Measurements from ENCODE around the gene IFT88. TPM values are rescaled to one million over a fixed set of nuclear protein-coding genes. Genes with fewer than 3 reads are reported as not detected.

The IFT88 gene
- total and polyA plus RNA-seq, 8 donors = 2.3 to 68.3 (median 6.7) TPM

DNA sequence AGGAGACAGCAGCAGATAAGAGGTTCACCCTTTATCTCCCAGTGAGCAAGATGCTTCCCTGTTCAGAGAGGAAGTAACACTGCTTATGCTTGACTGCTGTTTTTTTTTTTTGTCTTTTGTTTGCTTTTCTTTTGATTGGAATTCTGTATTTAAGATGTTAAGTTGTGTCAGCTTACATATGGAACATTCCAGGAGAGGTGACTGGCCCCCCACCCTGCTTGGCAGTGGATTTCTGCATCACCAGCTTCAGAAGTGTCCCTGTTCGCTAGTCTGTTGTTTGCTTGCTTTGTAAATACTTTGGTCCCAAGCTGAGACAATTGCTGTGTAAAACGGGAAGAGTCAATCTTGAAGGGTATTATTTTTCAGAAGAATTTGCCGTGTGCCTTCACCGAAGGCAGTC lies 43.0 kb downstream of the IFT88 start:
- no peak for TF ChIP-seq POLR2A (IDR thresholded peaks at IDR 0.05)
- TF ChIP-seq CTCF (IDR thresholded peaks at IDR 0.05) = no peak
- no peak for TF ChIP-seq EP300 (IDR thresholded peaks at IDR 0.05)
- no peak for TF ChIP-seq POLR2AphosphoS5 (IDR thresholded peaks at IDR 0.05)
- Histone ChIP-seq H3K36me3 (peaks cover 14 to 37% (median 33%) of the 10 kb centered on the region in 4 donors), H3K4me3 (no peak overlapping the region), H3K4me1 (no peaks in the 10 kb centered on the region), H3K27me3 (no peaks in the 10 kb centered on the region), H3K9me3 (no peaks in the 10 kb centered on the region), H3K27ac (no peak overlapping the region)
- no peak for DNase-seq
- intact Hi-C loops (cut with DNase I; ENCODE audit: low total_unique reads) = no loop called here
- 77 to 87% (median 83%) methylated on average over 4 of the region's 4 CpGs for WGBS, 5 donors

DNA sequence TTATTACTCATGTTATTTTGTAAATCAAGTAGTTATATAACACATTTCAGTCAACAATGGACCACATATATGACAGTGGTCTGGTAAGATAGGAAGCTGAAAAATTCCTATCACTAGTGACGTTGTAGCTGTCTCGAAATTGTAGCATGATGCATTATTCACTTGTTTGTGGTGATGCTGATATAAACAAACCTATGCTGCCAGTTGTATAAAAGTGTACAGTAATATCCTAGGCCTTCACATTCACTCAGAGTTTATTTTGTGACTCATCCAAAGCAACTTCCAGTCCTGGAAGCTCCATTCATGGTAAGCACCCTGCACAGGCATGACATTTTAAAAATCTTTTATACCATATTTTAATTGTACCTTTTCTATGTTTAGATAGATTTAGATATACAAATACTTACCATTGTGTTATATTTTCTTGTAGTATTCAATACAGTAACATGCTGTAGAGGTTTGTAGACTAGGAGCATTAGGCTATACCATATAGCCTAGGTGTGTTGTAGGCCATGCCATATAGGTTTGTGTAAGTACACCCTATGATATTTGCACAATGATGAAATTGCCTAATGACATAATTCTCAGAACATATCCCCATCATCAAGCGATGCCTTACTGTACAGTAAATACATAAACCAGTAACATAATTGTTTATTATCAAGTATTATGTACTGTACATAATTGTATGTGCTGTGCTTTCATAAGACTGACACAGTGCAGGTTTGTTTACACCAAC lies 49.3 kb downstream of the IFT88 start:
- intact Hi-C loops (cut with DNase I; ENCODE audit: low total_unique reads) = no loop called here
- no peak overlapping the region for H3K4me3 ChIP-seq
- no peaks in the 10 kb centered on the region for H3K9me3 ChIP-seq
- TF ChIP-seq EP300 (IDR thresholded peaks at IDR 0.05) = no peak
- no peak for TF ChIP-seq POLR2AphosphoS5 (IDR thresholded peaks at IDR 0.05)
- no peaks in the 10 kb centered on the region for H3K4me1 ChIP-seq
- WGBS, 5 donors = 83 to 94% (median 91%) methylated on average over 3 of the region's 3 CpGs
- H3K27me3 ChIP-seq = no peaks in the 10 kb centered on the region
- peaks cover 0 to 36% (median 16%) of the 10 kb centered on the region in 4 donors for H3K36me3 ChIP-seq
- no peak for DNase-seq
- H3K27ac ChIP-seq = no peak overlapping the region

DNA sequence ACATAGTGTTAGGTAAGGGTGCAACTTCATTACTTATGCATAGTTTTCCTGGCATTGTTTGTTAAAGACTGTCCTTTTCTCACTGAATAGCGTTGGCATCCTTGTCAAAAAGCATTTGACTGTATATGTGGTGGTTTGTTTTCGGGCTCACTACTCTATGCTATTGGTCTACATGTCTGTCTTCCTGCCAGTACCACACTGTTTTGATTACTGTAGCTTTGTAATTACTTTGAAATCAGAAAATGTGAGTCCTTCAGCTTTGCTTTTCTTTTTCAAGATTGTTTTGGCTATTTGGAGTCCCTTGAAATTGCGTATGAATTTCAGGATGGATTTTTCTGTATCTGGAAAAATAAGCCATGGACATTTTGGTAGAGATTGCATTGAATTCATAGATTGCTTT lies 56.0 kb downstream of the IFT88 start:
- no peak for DNase-seq
- Histone ChIP-seq H3K9me3 (peaks cover 0 to 12% (median 5%) of the 10 kb centered on the region in 4 donors), H3K36me3 (peaks cover 0 to 42% (median 27%) of the 10 kb centered on the region in 4 donors), H3K27me3 (no peaks in the 10 kb centered on the region), H3K27ac (no peak overlapping the region), H3K4me1 (no peaks in the 10 kb centered on the region), H3K4me3 (no peak overlapping the region)
- 91 to 97% (median 96%) methylated on average over 3 of the region's 3 CpGs for WGBS, 5 donors
- TF ChIP-seq POLR2AphosphoS5 (IDR thresholded peaks at IDR 0.05) (no peak), CTCF (IDR thresholded peaks at IDR 0.05) (no peak), EP300 (IDR thresholded peaks at IDR 0.05) (no peak), POLR2A (IDR thresholded peaks at IDR 0.05) (no peak)
- intact Hi-C loops (cut with DNase I; ENCODE audit: low total_unique reads) = no loop called here

- DNase-seq = no peak
- TF ChIP-seq POLR2A (IDR thresholded peaks at IDR 0.05) (no peak), EP300 (IDR thresholded peaks at IDR 0.05) (no peak), CTCF (IDR thresholded peaks at IDR 0.05) (no peak), POLR2AphosphoS5 (IDR thresholded peaks at IDR 0.05) (no peak)
- Histone ChIP-seq H3K36me3 (peaks cover 0 to 36% (median 26%) of the 10 kb centered on the region in 4 donors), H3K27ac (no peak overlapping the region), H3K4me3 (no peak overlapping the region), H3K4me1 (no peaks in the 10 kb centered on the region), H3K9me3 (peaks cover 0 to 12% (median 5%) of the 10 kb centered on the region in 4 donors), H3K27me3 (no peaks in the 10 kb centered on the region)
- intact Hi-C loops (cut with DNase I; ENCODE audit: low total_unique reads) = no loop called here
- 95 to 100% (median 98%) methylated on average over 4 of the region's 4 CpGs for WGBS, 5 donors
These were observed 57.3 kb downstream of the IFT88 start for GRCh38 chr13:20624213-20624612.

- no peak for TF ChIP-seq CTCF (IDR thresholded peaks at IDR 0.05)
- no peak for TF ChIP-seq EP300 (IDR thresholded peaks at IDR 0.05)
- no peak for TF ChIP-seq POLR2A (IDR thresholded peaks at IDR 0.05)
- TF ChIP-seq POLR2AphosphoS5 (IDR thresholded peaks at IDR 0.05) = no peak
- H3K4me3 ChIP-seq = no peak overlapping the region
- WGBS, 5 donors = 97 to 98% (median 98%) methylated on average over 3 of the region's 3 CpGs
- no peak overlapping the region for H3K27ac ChIP-seq
- H3K4me1 ChIP-seq = no peaks in the 10 kb centered on the region
- intact Hi-C loops (cut with DNase I; ENCODE audit: low total_unique reads) = no loop called here
- no peaks in the 10 kb centered on the region for H3K27me3 ChIP-seq
- H3K9me3 ChIP-seq = no peaks in the 10 kb centered on the region
- H3K36me3 ChIP-seq = peaks cover 0 to 59% (median 35%) of the 10 kb centered on the region in 4 donors
- no peak for DNase-seq
These were observed 66.8 kb downstream of the IFT88 start for GRCh38 chr13:20633802-20634201.

Data from stomach (tissue), 9 donors.